OCI-LY1 (cell line): Measurements from ENCODE around the gene BMPER.

ENCODE experiments used
- H2AFZ ChIP-seq: fragments of 200-600 bp; sonication (generic), shearing (Covaris generic); 2 replicates; pipeline ENCODE4 v1.6.0; 2014; ENCODE audit warnings: antibody characterized with exemption, mild to moderate bottlenecking, low read length
- H3F3A ChIP-seq: fragments of 200-600 bp; sonication (generic), shearing (Covaris generic); 2 replicates; pipeline ENCODE4 v1.6.0; 2014; ENCODE audit warnings: mild to moderate bottlenecking, antibody characterized with exemption, low read length, moderate library complexity; ENCODE audit not compliant: insufficient read depth
- H3K27ac ChIP-seq: fragments of 200-600 bp; sonication (generic); 2 replicates; pipeline ENCODE4 v1.5.1; 2014; ENCODE audit warnings: low read length, mixed run types, mild to moderate bottlenecking, low read depth; ENCODE audit not compliant: poor library complexity, severe bottlenecking
- H3K27me3 ChIP-seq: fragments of 200-600 bp; sonication (generic); 2 replicates; pipeline ENCODE4 v1.6.0; 2014; ENCODE audit warnings: antibody characterized with exemption, mild to moderate bottlenecking, low read length, moderate library complexity; ENCODE audit not compliant: insufficient read depth
- H3K36me3 ChIP-seq: fragments of 200-600 bp; sonication (generic); 2 replicates; pipeline ENCODE4 v1.6.1; 2014; ENCODE audit warnings: mild to moderate bottlenecking, antibody characterized with exemption, low read length, moderate library complexity, mixed read lengths; ENCODE audit not compliant: insufficient read depth
- H3K4me1 ChIP-seq: fragments of 200-600 bp; sonication (generic); 2 replicates; pipeline ENCODE4 v1.5.1; 2014; ENCODE audit warnings: mild to moderate bottlenecking, low read length, moderate library complexity; ENCODE audit not compliant: insufficient read depth, severe bottlenecking
- H3K4me2 ChIP-seq: fragments of 200-600 bp; sonication (generic), shearing (Covaris generic); 2 replicates; pipeline ENCODE4 v1.6.1; 2014; ENCODE audit warnings: low read length
- H3K4me3 ChIP-seq: fragments of 200-600 bp; sonication (generic); 2 replicates; pipeline ENCODE4 v1.5.1; 2014; ENCODE audit warnings: low read length, low read depth, mild to moderate bottlenecking, mixed read lengths; ENCODE audit not compliant: poor library complexity, severe bottlenecking
- H3K79me2 ChIP-seq: fragments of 200-600 bp; shearing (Covaris generic); 2 replicates; pipeline ENCODE4 v1.6.1; 2016; ENCODE audit warnings: mixed run types, low read length, mixed read lengths; ENCODE audit not compliant: insufficient read depth
- H3K9ac ChIP-seq: fragments of 200-600 bp; sonication (generic), shearing (Covaris generic); 2 replicates; pipeline ENCODE4 v1.6.1; 2014; ENCODE audit warnings: mild to moderate bottlenecking, low read length, mixed read lengths
- H3K9me2 ChIP-seq: fragments of 200-600 bp; sonication (generic), shearing (Covaris generic); 2 replicates; pipeline ENCODE4 v1.6.1; 2014; ENCODE audit warnings: low read depth, mild to moderate bottlenecking, low read length, mixed read lengths
- H3K9me3 ChIP-seq: fragments of 200-600 bp; shearing (Covaris generic); 2 replicates; pipeline ENCODE4 v1.6.1; 2014; ENCODE audit warnings: low read length, mixed read lengths
- H4K20me1 ChIP-seq: fragments of 200-600 bp; sonication (generic), shearing (Covaris generic); 2 replicates; pipeline ENCODE4 v1.6.0; 2016; ENCODE audit warnings: mild to moderate bottlenecking, low read length; ENCODE audit not compliant: insufficient read depth
- CTCF ChIP-seq: fragments of 200-600 bp; sonication (generic), shearing (Covaris generic); IDR thresholded peaks from 2 replicates; pipeline ENCODE4 v1.5.1; 2017; ENCODE audit warnings: mild to moderate bottlenecking, antibody characterized with exemption, low read length, moderate library complexity, mixed read lengths
- EZH2 ChIP-seq: fragments of 200-600 bp; sonication (generic), shearing (Covaris generic); IDR thresholded peaks from 2 replicates; pipeline ENCODE4 v1.8.0; 2017; ENCODE audit warnings: borderline replicate concordance, mixed run types, mild to moderate bottlenecking, antibody characterized with exemption, low read length, moderate library complexity, mixed read lengths

Gene BMPER

DNA sequence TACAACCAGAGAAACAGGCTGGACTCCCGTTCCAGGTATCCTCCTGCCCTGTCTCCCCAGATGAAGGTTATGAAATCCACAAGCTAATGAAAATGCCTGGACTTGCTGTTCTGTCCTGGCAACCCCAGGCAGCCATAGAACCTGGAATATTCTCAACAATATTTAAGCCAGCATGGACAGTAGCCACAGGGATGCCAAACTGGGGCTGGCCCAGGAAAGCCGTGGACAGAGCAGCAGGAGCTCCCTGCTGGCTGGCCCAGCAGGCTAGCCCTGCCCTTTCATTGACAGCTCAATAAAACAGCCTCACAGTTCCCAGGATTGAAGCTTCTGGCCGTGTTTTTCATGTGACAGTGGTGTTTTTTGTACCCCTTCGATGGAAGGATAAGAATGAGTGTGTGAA lies 230.6 kb downstream of the BMPER start:
- Histone ChIP-seq H3F3A (no peaks in the 10 kb centered on the region), H3K4me3 (no peak overlapping the region), H2AFZ (no peak overlapping the region), H3K9ac (no peak overlapping the region), H3K36me3 (no peaks in the 10 kb centered on the region), H4K20me1 (no peaks in the 10 kb centered on the region), H3K27me3 (no peaks in the 10 kb centered on the region; the same call in none of the 2 replicates), H3K27ac (no peak overlapping the region), H3K79me2 (no peaks in the 10 kb centered on the region), H3K9me2 (no peaks in the 10 kb centered on the region), H3K4me2 (no peak overlapping the region), H3K4me1 (no peaks in the 10 kb centered on the region), H3K9me3 (no peaks in the 10 kb centered on the region)
- TF ChIP-seq EZH2 (no peak), CTCF (no peak)

- no peaks in the 10 kb centered on the region for H3K4me1 ChIP-seq
- no peak overlapping the region for H3K4me2 ChIP-seq
- no peaks in the 10 kb centered on the region for H3K36me3 ChIP-seq
Observed at GRCh38 chr7:34136698-34137097, 231.4 kb downstream of the BMPER start.

DNA sequence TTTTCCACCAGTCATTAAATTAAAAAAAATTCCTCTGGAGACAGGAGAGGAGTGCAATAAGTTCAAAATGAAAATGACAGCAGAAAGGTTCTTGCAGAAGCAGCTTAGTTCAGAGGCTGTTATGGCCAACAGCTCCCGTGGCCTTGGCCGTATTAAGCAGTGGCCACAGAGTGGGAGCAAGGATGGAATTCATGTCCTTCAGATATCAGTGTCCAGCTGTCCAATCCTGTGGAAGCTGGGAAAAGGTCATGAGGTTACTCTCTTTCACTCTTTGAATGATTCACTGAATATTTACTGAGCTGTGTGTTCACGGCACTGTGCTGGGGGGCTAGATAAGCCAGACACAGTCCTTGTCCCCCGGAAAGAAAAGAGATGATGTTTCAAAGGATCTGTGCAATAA lies 231.8 kb downstream of the BMPER start:
- H3K4me3 ChIP-seq, result no peak overlapping the region
- H3K9me3 ChIP-seq, result no peaks in the 10 kb centered on the region
- H3K79me2 ChIP-seq, result no peaks in the 10 kb centered on the region
- H3F3A ChIP-seq, result no peaks in the 10 kb centered on the region
- H4K20me1 ChIP-seq, result no peaks in the 10 kb centered on the region
- no peaks in the 10 kb centered on the region; the same call in none of the 2 replicates for H3K27me3 ChIP-seq
- no peak overlapping the region for H2AFZ ChIP-seq
- H3K4me1 ChIP-seq, result no peaks in the 10 kb centered on the region
- no peak overlapping the region for H3K27ac ChIP-seq
- no peaks in the 10 kb centered on the region for H3K9me2 ChIP-seq
- H3K9ac ChIP-seq, result no peak overlapping the region
- H3K4me2 ChIP-seq, result no peak overlapping the region
- H3K36me3 ChIP-seq, result no peaks in the 10 kb centered on the region
- no peak for TF ChIP-seq CTCF

More at GRCh38 chr7:34136698-34137097, 231.4 kb downstream of the BMPER start:
- Histone ChIP-seq H3K27ac (no peak overlapping the region), H2AFZ (no peak overlapping the region), H3K9me2 (no peaks in the 10 kb centered on the region), H3K4me3 (no peak overlapping the region), H4K20me1 (no peaks in the 10 kb centered on the region), H3K79me2 (no peaks in the 10 kb centered on the region), H3K9ac (no peak overlapping the region), H3K9me3 (no peaks in the 10 kb centered on the region), H3F3A (no peaks in the 10 kb centered on the region), H3K27me3 (no peaks in the 10 kb centered on the region; the same call in none of the 2 replicates)
- TF ChIP-seq CTCF (no peak), EZH2 (no peak)
